CD14-positive monocyte (primary cell): ENCODE results near the gene SNX15. TPM values are rescaled to one million over a fixed set of nuclear protein-coding genes. Genes with fewer than 3 reads are reported as not detected.

Source experiments
- DNase-seq, 3 donors: peaks; one replicate each; pipeline ENCODE4 v3.0.0-alpha.2; 2011 to 2022
- H2AFZ ChIP-seq: 2 replicates; pipeline ENCODE4 v1.6.0; 2012; ENCODE audit warnings: mild to moderate bottlenecking, low read depth, low read length, inconsistent platforms; ENCODE audit not compliant: insufficient read depth, poor library complexity, severe bottlenecking
- H3K27ac ChIP-seq, 2 donors: 1 replicate in 1 of 2; 2 replicates in 1 of 2; pipeline ENCODE4 v1.5.1; 2012 to 2013; ENCODE audit warnings: low read length in 2 of 2, control low read depth in 1 of 2, inconsistent platforms in 1 of 2, low read depth in 1 of 2, mild to moderate bottlenecking in 1 of 2
- H3K27me3 ChIP-seq, 2 donors: one replicate each; pipeline versions ENCODE4 v1.6.0 to v1.6.1; 2011 to 2013; ENCODE audit warnings: low read length in 2 of 2; ENCODE audit not compliant: control insufficient read depth in 2 of 2, insufficient read depth in 2 of 2
- H3K36me3 ChIP-seq, 2 donors: replicated peaks in 1 of 2; 1 replicate in 1 of 2; 2 replicates in 1 of 2; pipeline versions ENCODE4 v1.5.1 to v1.6.1; 2012 to 2013; ENCODE audit warnings: low read length in 2 of 2, control low read depth in 1 of 2, inconsistent platforms in 1 of 2, mild to moderate bottlenecking in 1 of 2; ENCODE audit not compliant: insufficient read depth in 2 of 2, control insufficient read depth in 1 of 2
- H3K4me1 ChIP-seq, 2 donors: 1 replicate in 1 of 2; 2 replicates in 1 of 2; pipeline versions ENCODE4 v1.5.1 to v1.6.1; 2012 to 2013; ENCODE audit warnings: low read length in 2 of 2, control low read depth in 1 of 2, inconsistent platforms in 1 of 2, mild to moderate bottlenecking in 1 of 2, moderate library complexity in 1 of 2; ENCODE audit not compliant: insufficient read depth in 2 of 2, control insufficient read depth in 1 of 2
- H3K4me2 ChIP-seq: replicated peaks from 2 replicates; pipeline ENCODE3; 2012; ENCODE audit warnings: low read length, moderate library complexity, mild to moderate bottlenecking; ENCODE audit not compliant: poor library complexity, severe bottlenecking; ENCODE audit errors: extremely low read depth
- H3K4me3 ChIP-seq, 3 experiments: fragments of 200-600 bp in 1 of 3; sonication (generic) in 1 of 3; replicated peaks in 1 of 3; 1 replicate in 2 of 3; 2 replicates in 1 of 3; pipeline ENCODE4 v1.5.1; 2011 to 2013; ENCODE audit warnings: low read length in 3 of 3, mild to moderate bottlenecking in 3 of 3, control low read depth in 2 of 3, low read depth in 2 of 3, inconsistent platforms in 1 of 3, moderate library complexity in 1 of 3
- H3K79me2 ChIP-seq: 2 replicates; pipeline ENCODE4 v1.6.0; 2012; ENCODE audit warnings: mild to moderate bottlenecking, control low read depth, inconsistent platforms, low read length, moderate library complexity; ENCODE audit not compliant: insufficient read depth
- H3K9ac ChIP-seq: 2 replicates; pipeline ENCODE4 v1.6.0; 2017; ENCODE audit warnings: low read length, mild to moderate bottlenecking; ENCODE audit not compliant: insufficient read depth, poor library complexity, severe bottlenecking
- H3K9me3 ChIP-seq, 2 donors: replicated peaks in 1 of 2; 1 replicate in 1 of 2; 2 replicates in 1 of 2; pipeline versions ENCODE4 v1.5.1 to v1.6.1; 2012 to 2013; ENCODE audit warnings: low read length in 2 of 2, control low read depth in 1 of 2; ENCODE audit not compliant: control insufficient read depth in 1 of 2, insufficient read depth in 1 of 2
- H4K20me1 ChIP-seq: 2 replicates; pipeline ENCODE4 v1.6.0; 2012; ENCODE audit warnings: mild to moderate bottlenecking, low read length, control low read depth, moderate library complexity; ENCODE audit not compliant: insufficient read depth
- H3K27ac Mint-ChIP-seq, 7 donors: one replicate each; pipeline ENCODE4 v1.8.0; 2020; ENCODE audit warnings: mild to moderate bottlenecking in 7 of 7, mixed read lengths in 7 of 7, moderate library complexity in 6 of 7, inconsistent platforms in 2 of 7
- H3K27me3 Mint-ChIP-seq, 3 donors: one replicate each; pipeline ENCODE4 v1.8.0; 2021 to 2022; ENCODE audit warnings: low read depth in 3 of 3, mild to moderate bottlenecking in 3 of 3, mixed read lengths in 3 of 3, moderate library complexity in 3 of 3, inconsistent platforms in 1 of 3
- H3K36me3 Mint-ChIP-seq, 2 donors: one replicate each; pipeline ENCODE4 v1.8.0; 2020; ENCODE audit warnings: mixed read lengths in 2 of 2, inconsistent platforms in 1 of 2, mild to moderate bottlenecking in 1 of 2
- H3K4me1 Mint-ChIP-seq: one replicate; pipeline ENCODE4 v1.8.0; 2020; ENCODE audit warnings: mild to moderate bottlenecking, mixed read lengths
- H3K4me3 Mint-ChIP-seq, 2 donors: one replicate each; pipeline ENCODE4 v1.8.0; 2020; ENCODE audit warnings: mild to moderate bottlenecking in 2 of 2, mixed read lengths in 2 of 2, moderate library complexity in 1 of 2
- H3K9me3 Mint-ChIP-seq, 7 donors: one replicate each; pipeline ENCODE4 v1.8.0; 2020 to 2022; ENCODE audit warnings: mixed read lengths in 7 of 7, mild to moderate bottlenecking in 6 of 7, moderate library complexity in 6 of 7, inconsistent platforms in 2 of 7
- CTCF ChIP-seq: fragments of 200-600 bp; IDR thresholded peaks from one replicate; pipeline ENCODE4 v1.8.0; 2022; ENCODE audit warnings: antibody characterized with exemption, mild to moderate bottlenecking
- WGBS: methylation state at CpG from one replicate; pipeline ENCODE4 v1.1.5; 2013; ENCODE audit warnings: missing lambda C conversion rate; ENCODE audit not compliant: insufficient coverage; 5-methylcytosine and 5-hydroxymethylcytosine counted together
- intact Hi-C, 2 donors: fragments of 100-400 bp; cut with micrococcal nuclease; formaldehyde crosslinking; loops; one replicate each; pipeline versions ENCODE4 v1.15.0 to v1.15.1; 2023
- polyA plus RNA-seq, 3 donors: library from polyadenylated mRNA; depleted of rRNA in 1 of 3; unstranded in 2 of 3; stranded (reverse) in 1 of 3; fragments of 300-500 nt in 2 of 3; fragments of >200 nt in 1 of 3; fragmentation: Illumina TruSeq in 2 of 3; gene quantifications; 1 replicate in 2 of 3; 2 replicates in 1 of 3; pipeline ENCODE4 v1.2.3, GENCODE V29; 2012 to 2021

SNX15 gene
- polyA plus RNA-seq, 3 donors = 16.2 to 26.7 (median 17.8) TPM

- H3K4me1 ChIP-seq = peaks cover 20 to 40% of the 10 kb centered on the region in 2 donors
These were observed 9.3 kb upstream of the SNX15 start for GRCh38 chr11:65017937-65018336.

DNA sequence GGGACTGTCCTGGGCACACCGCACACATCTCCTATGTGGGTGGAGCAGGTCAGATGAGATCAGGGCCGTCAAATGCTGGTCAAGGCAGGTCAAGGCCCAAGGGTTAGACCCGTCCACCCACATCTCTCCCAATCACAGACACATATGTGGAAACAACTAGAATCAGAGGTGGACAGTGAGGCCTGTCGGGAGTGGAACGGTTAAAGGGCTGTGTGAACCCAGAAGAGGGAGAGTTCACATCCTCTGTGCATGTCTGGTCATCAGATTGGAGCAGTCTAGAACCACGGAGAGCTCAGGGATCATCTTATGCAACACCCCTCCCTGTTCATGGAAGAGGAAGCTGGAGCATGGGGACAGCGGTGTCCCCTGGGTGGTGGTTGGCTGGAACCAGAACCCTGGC is 7.4 kb upstream of the SNX15 start:
- Histone ChIP-seq H3K9me3 (no peaks in the 10 kb centered on the region), H4K20me1 (peaks cover 10% of the 10 kb centered on the region), H3K79me2 (peaks cover 30% of the 10 kb centered on the region), H3K27me3 (no peaks in the 10 kb centered on the region), H2AFZ (no peak overlapping the region), H3K36me3 (peaks cover 22 to 40% of the 10 kb centered on the region in 2 donors), H3K27ac (no peak overlapping the region), H3K4me1 (peaks cover 12 to 23% of the 10 kb centered on the region in 2 donors), H3K9ac (no peak overlapping the region), H3K4me2 (no peak overlapping the region), H3K4me3 (no peak overlapping the region)
- H3K4me3 Mint-ChIP-seq = no peak overlapping the region
- peaks cover 0 to 6% (median 0%) of the 10 kb centered on the region in 7 donors for H3K9me3 Mint-ChIP-seq
- no peak for TF ChIP-seq CTCF
- no CpG with 5 or more reads among the region's 7 CpGs for WGBS
- intact Hi-C loops = loop anchor here in 1 of 2 donors (10.0 kb wide), 2 partner anchors 175 to 555 kb away; partner anchors contain the start of genes CDC42BPG, EHBP1L1, FAM89B and ZNRD2
- peaks cover 34 to 53% of the 10 kb centered on the region in 2 donors for H3K36me3 Mint-ChIP-seq
- peaks cover 38% of the 10 kb centered on the region for H3K4me1 Mint-ChIP-seq
- no peak for DNase-seq
- peak overlapping the region in 1 of 7 donors; percentile 43 for H3K27ac Mint-ChIP-seq
- no peaks in the 10 kb centered on the region for H3K27me3 Mint-ChIP-seq

More at GRCh38 chr11:65017937-65018336, 9.3 kb upstream of the SNX15 start:
- peaks cover 0 to 9% (median 0%) of the 10 kb centered on the region in 7 donors for H3K9me3 Mint-ChIP-seq
- no peak for TF ChIP-seq CTCF
- peaks cover 34 to 53% of the 10 kb centered on the region in 2 donors for H3K36me3 Mint-ChIP-seq
- peaks cover 10% of the 10 kb centered on the region for H4K20me1 ChIP-seq
- H3K4me1 Mint-ChIP-seq = peaks cover 44% of the 10 kb centered on the region
- no peak overlapping the region for H3K27ac ChIP-seq
- no peak overlapping the region for H3K4me2 ChIP-seq
- H3K9me3 ChIP-seq = no peaks in the 10 kb centered on the region
- intact Hi-C loops = loop anchor here in 1 of 2 donors (10.0 kb wide), 1 partner anchor 173 kb away; the partner anchor contains the start of gene CDC42BPG
- no peak overlapping the region for H2AFZ ChIP-seq
- peak overlapping the region in 1 of 7 donors; percentile 50 for H3K27ac Mint-ChIP-seq
- no peak overlapping the region for H3K9ac ChIP-seq
- DNase-seq = no peak
- no peak overlapping the region for H3K4me3 ChIP-seq
- no peaks in the 10 kb centered on the region for H3K27me3 Mint-ChIP-seq
- H3K4me3 Mint-ChIP-seq = no peak overlapping the region
- WGBS = 100% methylated on average over 2 of the region's 6 CpGs
- peaks cover 22 to 40% of the 10 kb centered on the region in 2 donors for H3K36me3 ChIP-seq
- H3K79me2 ChIP-seq = peaks cover 37% of the 10 kb centered on the region
- H3K27me3 ChIP-seq = no peaks in the 10 kb centered on the region
